GM12878 (cell line): ENCODE results near the gene ADGRG1. TPM values are rescaled to one million over a fixed set of nuclear protein-coding genes. Genes with fewer than 3 reads are reported as not detected.

ENCODE experiments used
- ASH2L ChIP-seq: fragments of 300-600, 200-600 bp; sonication (generic); IDR thresholded peaks from 2 replicates; pipeline ENCODE4 v1.6.1; 2017; ENCODE audit warnings: low read depth, mild to moderate bottlenecking, borderline replicate concordance
- ELK1 ChIP-seq: IDR thresholded peaks from 2 replicates; pipeline ENCODE4 v1.6.1; 2012; ENCODE audit warnings: low read depth, low read length, improper control_type of control experiment
- FOS ChIP-seq: IDR thresholded peaks from 3 replicates; pipeline ENCODE4 v1.6.1; 2011; ENCODE audit warnings: borderline replicate concordance; ENCODE audit not compliant: insufficient read length; ENCODE audit errors: extremely low read depth
- FOXM1 ChIP-seq: IDR thresholded peaks from 2 replicates; pipeline ENCODE4 v1.6.1; 2012; ENCODE audit warnings: low read depth, mild to moderate bottlenecking, inconsistent platforms, low read length, moderate library complexity
- HDAC2 ChIP-seq: fragments of 200-600 bp; sonication (generic); IDR thresholded peaks from 2 replicates; pipeline ENCODE4 v1.6.1; 2017
- MAX ChIP-seq: IDR thresholded peaks from 2 replicates; pipeline ENCODE4 v1.6.1; 2012; ENCODE audit warnings: low read depth, low read length, improper control_type of control experiment
- NR2F1 ChIP-seq: fragments of 450-650 bp; conservative IDR thresholded peaks from 2 replicates; pipeline ENCODE4 v1.6.1; 2017; ENCODE audit warnings: mild to moderate bottlenecking
- PML ChIP-seq: IDR thresholded peaks from 2 replicates; pipeline ENCODE4 v1.6.1; 2012; ENCODE audit warnings: low read length, inconsistent platforms
- RAD21 ChIP-seq: IDR thresholded peaks from 2 replicates; pipeline ENCODE4 v1.6.1; 2011; ENCODE audit warnings: mild to moderate bottlenecking, low read depth, low read length, moderate library complexity; ENCODE audit not compliant: insufficient read depth
- RB1 ChIP-seq: fragments of 450-650 bp; formaldehyde crosslinking; IDR thresholded peaks from 2 replicates; pipeline ENCODE4 v1.6.1; 2017; ENCODE audit warnings: mild to moderate bottlenecking, borderline replicate concordance
- RELB ChIP-seq: fragments of 450-650 bp; IDR thresholded peaks from 2 replicates; pipeline ENCODE4 v1.6.1; 2017; ENCODE audit warnings: low read depth, mild to moderate bottlenecking, moderate library complexity
- USF2 ChIP-seq: IDR thresholded peaks from 2 replicates; pipeline ENCODE4 v1.6.1; 2011; ENCODE audit warnings: low read depth, low read length, improper control_type of control experiment, borderline replicate concordance
- ZBTB4 ChIP-seq: fragments of 450-650 bp; formaldehyde crosslinking; IDR thresholded peaks from 2 replicates; pipeline ENCODE4 v1.4.0; 2022; ENCODE audit warnings: mild to moderate bottlenecking, moderate library complexity
- polyA plus RNA-seq, 11 experiments: library from polyadenylated mRNA; depleted of rRNA in 4 of 11; unstranded in 6 of 11; stranded (reverse) in 5 of 11; fragments of >200 nt; fragmentation: Nextera tagmentation in 4 of 11; fragmentation: Illumina TruSeq in 1 of 11; extraction: Ambion mirVana in 4 of 11; extraction: Trizol in 1 of 11; gene quantifications; 1 replicate in 1 of 11; 2 replicates in 10 of 11; pipeline versions ENCODE4 v1.2.1 to v1.2.3, GENCODE V29; 2011 to 2016; ENCODE audit warnings: inconsistent platforms in 2 of 11, missing spikeins in 2 of 11, low read depth in 1 of 11
- total RNA-seq, 4 experiments: library from RNA; depleted of rRNA in 3 of 4; stranded (reverse); fragments of >200 nt in 3 of 4; fragmentation: Illumina TruSeq in 1 of 4; extraction: Trizol in 1 of 4; gene quantifications; 2 replicates each; pipeline versions ENCODE4 v1.2.1 to v1.2.3, GENCODE V29; 2013 to 2021

Gene ADGRG1
- total and polyA plus RNA-seq, 10 of the 15 experiments (the other 5 are each of a cell fraction or from before 2014, with no cell fraction given) = 0.07 to 2.0 (median 0.75) TPM

GRCh38 chr16:57651344-57652333 lies 23.2 kb downstream of the ADGRG1 start (continued):
- no peak for TF ChIP-seq ELK1
- no peak for TF ChIP-seq MAX
- TF ChIP-seq USF2 = no peak
- no peak for TF ChIP-seq FOXM1
- TF ChIP-seq ASH2L = no peak
- no peak for TF ChIP-seq HDAC2
- peak; percentile 47; the same call in 1 of the 2 replicates for TF ChIP-seq NR2F1
- no peak for TF ChIP-seq RELB
- 0 out of 2 replicates have a peak, but pooled peaks have one; percentile 22 for TF ChIP-seq RAD21
- no peak for TF ChIP-seq PML
- TF ChIP-seq ZBTB4 (CRISPR knock-in tag) = no peak
- TF ChIP-seq RB1 = no peak
- no peak for TF ChIP-seq FOS
